HK-2 (cell line): ENCODE measurements around the gene HBA1.
"Not testable (repeated sequence)": the region's sequence is repeated elsewhere in the genome, so short reads cannot be mapped to it uniquely, and the experiment has no call there.

Source experiments
- DNase-seq: peaks from one replicate; pipeline ENCODE4 v3.0.0-alpha.2; 2018; ENCODE audit not compliant: unreplicated experiment

HBA1 gene

GRCh38 chr16:175011-175949, 1.2 kb upstream of the HBA1 start:
- no peak for DNase-seq

GRCh38 chr16:176006-176405, 474 bp upstream of the HBA1 start:
- not testable (repeated sequence) for DNase-seq

DNA sequence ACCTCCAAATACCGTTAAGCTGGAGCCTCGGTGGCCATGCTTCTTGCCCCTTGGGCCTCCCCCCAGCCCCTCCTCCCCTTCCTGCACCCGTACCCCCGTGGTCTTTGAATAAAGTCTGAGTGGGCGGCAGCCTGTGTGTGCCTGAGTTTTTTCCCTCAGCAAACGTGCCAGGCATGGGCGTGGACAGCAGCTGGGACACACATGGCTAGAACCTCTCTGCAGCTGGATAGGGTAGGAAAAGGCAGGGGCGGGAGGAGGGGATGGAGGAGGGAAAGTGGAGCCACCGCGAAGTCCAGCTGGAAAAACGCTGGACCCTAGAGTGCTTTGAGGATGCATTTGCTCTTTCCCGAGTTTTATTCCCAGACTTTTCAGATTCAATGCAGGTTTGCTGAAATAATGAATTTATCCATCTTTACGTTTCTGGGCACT, 928 bp downstream of the HBA1 start:
- no peak for DNase-seq

DNA sequence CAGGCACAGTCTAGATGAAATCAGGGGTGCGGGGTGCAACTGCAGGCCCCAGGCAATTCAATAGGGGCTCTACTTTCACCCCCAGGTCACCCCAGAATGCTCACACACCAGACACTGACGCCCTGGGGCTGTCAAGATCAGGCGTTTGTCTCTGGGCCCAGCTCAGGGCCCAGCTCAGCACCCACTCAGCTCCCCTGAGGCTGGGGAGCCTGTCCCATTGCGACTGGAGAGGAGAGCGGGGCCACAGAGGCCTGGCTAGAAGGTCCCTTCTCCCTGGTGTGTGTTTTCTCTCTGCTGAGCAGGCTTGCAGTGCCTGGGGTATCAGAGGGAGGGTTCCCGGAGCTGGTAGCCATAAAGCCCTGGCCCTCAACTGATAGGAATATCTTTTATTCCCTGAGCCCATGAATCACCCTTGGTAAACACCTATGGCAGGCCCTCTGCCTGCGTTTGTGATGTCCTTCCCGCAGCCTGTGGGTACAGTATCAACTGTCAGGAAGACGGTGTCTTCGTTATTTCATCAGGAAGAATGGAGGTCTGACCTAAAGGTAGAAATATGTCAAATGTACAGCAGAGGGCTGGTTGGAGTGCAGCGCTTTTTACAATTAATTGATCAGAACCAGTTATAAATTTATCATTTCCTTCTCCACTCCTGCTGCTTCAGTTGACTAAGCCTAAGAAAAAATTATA, 1.6 kb downstream of the HBA1 start:
- no peak for DNase-seq

GRCh38 chr16:178668-179015, 2.2 kb downstream of the HBA1 start:
- no peak for DNase-seq

- DNase-seq: no peak
Measured at GRCh38 chr16:179211-180092, 3.0 kb downstream of the HBA1 start.

GRCh38 chr16:180101-180675, 3.7 kb downstream of the HBA1 start, which contains the start of gene HBQ1:
Gene HBQ1 (plus strand): TSS chr16:180459. CDS start chr16:180487, 28 bp downstream.
- DNase-seq: peak; percentile 58

DNA sequence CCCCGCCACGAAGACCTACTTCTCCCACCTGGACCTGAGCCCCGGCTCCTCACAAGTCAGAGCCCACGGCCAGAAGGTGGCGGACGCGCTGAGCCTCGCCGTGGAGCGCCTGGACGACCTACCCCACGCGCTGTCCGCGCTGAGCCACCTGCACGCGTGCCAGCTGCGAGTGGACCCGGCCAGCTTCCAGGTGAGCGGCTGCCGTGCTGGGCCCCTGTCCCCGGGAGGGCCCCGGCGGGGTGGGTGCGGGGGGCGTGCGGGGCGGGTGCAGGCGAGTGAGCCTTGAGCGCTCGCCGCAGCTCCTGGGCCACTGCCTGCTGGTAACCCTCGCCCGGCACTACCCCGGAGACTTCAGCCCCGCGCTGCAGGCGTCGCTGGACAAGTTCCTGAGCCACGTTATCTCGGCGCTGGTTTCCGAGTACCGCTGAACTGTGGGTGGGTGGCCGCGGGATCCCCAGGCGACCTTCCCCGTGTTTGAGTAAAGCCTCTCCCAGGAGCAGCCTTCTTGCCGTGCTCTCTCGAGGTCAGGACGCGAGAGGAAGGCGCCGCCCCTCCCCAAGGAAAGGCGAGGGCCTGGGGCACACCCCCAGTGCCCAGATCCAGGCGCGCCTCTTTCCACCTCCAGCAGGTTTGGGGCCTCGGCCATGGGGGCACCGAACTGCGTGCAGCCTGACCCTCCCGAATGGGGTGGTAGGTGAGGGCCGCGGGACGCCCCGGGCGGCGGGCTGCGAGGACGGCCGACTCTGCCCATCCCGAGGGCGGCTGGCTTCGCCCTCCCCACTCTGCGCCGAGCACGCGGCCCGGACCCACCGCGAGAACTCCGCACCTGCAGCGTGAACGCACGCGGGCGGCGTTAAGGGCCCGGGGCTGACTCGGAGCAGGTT, 4.4 kb downstream of the HBA1 start:
- peak; percentile 85 for DNase-seq

- DNase-seq: no peak
Measured at GRCh38 chr16:181565-182021, 5.1 kb downstream of the HBA1 start.

DNA sequence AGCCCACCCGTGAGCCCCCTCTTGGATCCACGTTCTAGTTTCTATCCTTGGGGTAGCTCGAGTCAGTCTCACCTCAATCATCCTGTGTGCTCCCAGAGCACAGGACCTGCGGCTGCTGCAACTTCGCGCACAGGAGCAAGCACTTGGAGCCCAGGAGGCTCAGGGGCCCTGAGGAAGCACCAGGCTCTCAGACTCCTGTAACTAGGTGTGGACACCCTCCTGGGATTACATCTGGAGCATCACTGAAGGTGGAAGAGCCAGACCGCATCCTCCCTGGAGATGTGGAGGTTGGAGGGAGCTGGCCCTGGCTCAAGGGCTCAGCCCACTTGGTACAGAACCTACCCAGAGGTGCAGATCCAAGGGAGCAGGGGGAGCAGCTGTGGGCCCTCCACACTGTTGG, 6.5 kb downstream of the HBA1 start:
- no peak for DNase-seq

DNA sequence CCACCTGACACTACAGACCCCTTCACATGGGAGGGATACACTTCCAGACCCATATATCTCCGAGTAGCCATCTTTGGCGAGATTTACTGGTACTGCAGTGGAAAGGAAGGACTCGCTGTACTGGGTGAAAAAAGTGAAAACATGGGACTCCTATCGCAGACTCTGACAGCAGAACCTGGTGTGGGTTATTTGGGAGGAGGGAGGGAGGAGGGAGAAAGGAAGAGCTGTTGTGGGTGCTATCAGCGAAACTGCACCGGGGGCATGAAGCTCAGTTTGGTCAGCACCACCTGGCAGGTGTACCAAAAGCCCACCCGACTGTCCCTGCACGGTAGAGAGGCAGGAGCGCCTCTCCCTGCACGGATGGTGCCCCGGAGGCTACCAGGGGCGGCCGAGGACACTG, 8.7 kb downstream of the HBA1 start:
- DNase-seq: no peak

GRCh38 chr16:185691-186090, 9.2 kb downstream of the HBA1 start:
- no peak for DNase-seq

- no peak for DNase-seq
Measured at GRCh38 chr16:187330-187729, 10.8 kb downstream of the HBA1 start.

DNA sequence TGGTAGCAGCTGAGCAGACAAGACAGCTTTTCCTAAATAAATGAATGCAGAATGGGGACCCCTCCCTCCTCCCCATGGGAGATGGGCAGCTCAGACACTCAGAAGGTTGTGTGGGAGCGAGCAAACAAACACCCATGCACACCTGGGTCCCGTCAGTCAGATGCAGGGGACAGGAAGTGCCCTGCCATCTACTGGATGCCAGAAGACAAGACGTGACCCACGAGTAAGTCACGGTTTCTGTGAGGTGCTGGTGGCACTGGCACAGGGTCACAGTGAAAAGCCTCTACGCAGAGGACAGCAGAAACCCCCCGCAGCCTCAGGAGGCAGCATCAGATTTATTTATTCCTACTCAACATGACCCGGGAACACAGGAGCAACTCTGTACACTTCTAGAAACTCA, 12.2 kb downstream of the HBA1 start:
- DNase-seq: no peak

- DNase-seq: no peak
Measured at GRCh38 chr16:189604-190186, 13.2 kb downstream of the HBA1 start.

DNA sequence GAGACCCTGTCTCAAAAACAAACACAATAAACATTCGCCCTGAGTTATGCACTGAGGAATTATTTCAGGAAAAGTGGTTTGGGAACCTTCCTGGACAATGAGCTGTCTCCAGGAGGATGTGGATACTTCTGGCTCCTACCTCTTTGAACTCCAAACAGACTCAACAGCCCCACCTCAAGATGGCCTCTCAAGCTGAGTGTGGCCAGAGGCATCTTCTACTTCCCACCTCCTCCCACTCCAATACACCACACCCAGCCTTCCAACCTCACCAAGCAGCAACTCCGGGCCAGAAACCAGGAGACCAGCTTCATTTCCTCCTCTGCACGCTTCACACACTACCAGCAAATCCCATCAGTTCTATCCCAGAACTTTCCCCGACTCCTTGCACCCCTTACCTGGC, 15.4 kb downstream of the HBA1 start:
- DNase-seq: no peak

GRCh38 chr16:192686-193085, 16.2 kb downstream of the HBA1 start:
- DNase-seq: no peak

- DNase-seq: no peak
Measured at GRCh38 chr16:193441-193840, 17.0 kb downstream of the HBA1 start.

DNA sequence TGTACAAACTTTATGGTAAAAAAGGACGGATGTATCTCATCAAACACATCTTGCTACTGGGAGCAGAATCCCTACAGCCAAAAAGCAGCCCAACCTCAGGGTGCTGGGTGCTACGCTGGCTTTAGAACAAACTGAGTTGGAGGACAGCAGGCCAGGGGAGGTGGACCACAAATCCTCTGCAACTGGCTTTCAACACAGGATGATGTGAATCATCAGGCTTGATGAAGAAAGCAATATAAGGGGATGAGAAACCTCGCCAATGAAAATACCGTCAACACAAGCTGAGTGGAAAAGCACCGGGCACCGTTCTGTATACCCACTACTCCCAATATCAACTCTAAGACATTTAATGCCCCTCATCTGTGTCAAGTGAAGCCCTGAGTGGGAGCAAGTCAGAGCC, 18.0 kb downstream of the HBA1 start:
- DNase-seq: no peak

DNA sequence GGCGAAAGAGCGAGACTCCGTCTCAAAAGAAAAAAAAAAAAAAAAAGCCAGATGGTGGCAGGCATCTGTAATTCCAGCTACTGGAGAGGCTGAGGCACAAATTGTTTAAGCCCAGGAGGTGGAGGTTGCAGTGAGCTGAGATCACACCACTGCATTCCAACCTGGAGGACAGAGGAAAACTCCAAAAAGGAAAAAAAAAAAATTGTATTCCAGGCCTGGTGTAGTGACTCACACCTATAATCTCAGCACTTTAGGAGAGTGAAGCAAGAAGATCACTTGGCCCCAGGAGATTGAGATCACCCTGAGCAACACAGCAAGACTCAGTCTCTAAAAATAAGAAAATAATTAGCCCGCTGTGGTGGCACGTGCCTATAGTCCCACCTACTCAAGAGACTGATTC, 23.9 kb downstream of the HBA1 start:
- DNase-seq: peak; percentile 5
